ENCODE data around the gene WIZ.

Gene WIZ

GRCh38 chr19:15457701-15458484 lies 8.1 kb upstream of the WIZ start:
- no peak overlapping the region for H3K4me3 ChIP-seq (ENCODE audit: low read depth, low read length)
- no peak for DNase-seq (ENCODE audit: low read depth)
- no peak for TF ChIP-seq CTCF (IDR thresholded peaks at IDR 0.05; ENCODE audit: low read depth, low read length, missing control alignments)

GRCh38 chr19:15456871-15457700 lies 7.3 kb upstream of the WIZ start:
- DNase-seq (ENCODE audit: low read depth) = no peak
- TF ChIP-seq CTCF (IDR thresholded peaks at IDR 0.05; ENCODE audit: low read depth, low read length, missing control alignments) = no peak
- H3K4me3 ChIP-seq (ENCODE audit: low read depth, low read length) = no peak overlapping the region

GRCh38 chr19:15456441-15456840 lies 6.7 kb upstream of the WIZ start:
- TF ChIP-seq CTCF (IDR thresholded peaks at IDR 0.05; ENCODE audit: low read depth, low read length, missing control alignments) = no peak
- DNase-seq (ENCODE audit: low read depth) = no peak
- H3K4me3 ChIP-seq (ENCODE audit: low read depth, low read length) = no peak overlapping the region

- no peak for DNase-seq (ENCODE audit: low read depth)
- no peak overlapping the region for H3K4me3 ChIP-seq (ENCODE audit: low read depth, low read length)
- no peak for TF ChIP-seq CTCF (IDR thresholded peaks at IDR 0.05; ENCODE audit: low read depth, low read length, missing control alignments)
Measured at GRCh38 chr19:15455996-15456395, 6.2 kb upstream of the WIZ start.

GRCh38 chr19:15453906-15454860 lies 4.4 kb upstream of the WIZ start:
- DNase-seq (ENCODE audit: low read depth) = no peak
- peak; percentile 21 for TF ChIP-seq CTCF (IDR thresholded peaks at IDR 0.05; ENCODE audit: low read depth, low read length, missing control alignments)
- H3K4me3 ChIP-seq (ENCODE audit: low read depth, low read length) = no peak overlapping the region

GRCh38 chr19:15453091-15453578 lies 3.4 kb upstream of the WIZ start:
- no peak overlapping the region for H3K4me3 ChIP-seq (ENCODE audit: low read depth, low read length)
- TF ChIP-seq CTCF (IDR thresholded peaks at IDR 0.05; ENCODE audit: low read depth, low read length, missing control alignments) = no peak
- DNase-seq (ENCODE audit: low read depth) = no peak
